Neural progenitor cell (in vitro differentiated cells): Measurements from ENCODE around the gene C16orf46.

Experiments used
- CTCF ChIP-seq: fragments of 200-600 bp; sonication (generic); IDR thresholded peaks from 2 replicates; pipeline ENCODE4 v1.5.1; 2017; ENCODE audit warnings: antibody characterized with exemption, mild to moderate bottlenecking
- EZH2 ChIP-seq: fragments of 200-600 bp; sonication (generic); IDR thresholded peaks from 2 replicates; pipeline ENCODE4 v1.6.1; 2017; ENCODE audit warnings: antibody characterized with exemption, mild to moderate bottlenecking, moderate library complexity
- EZH2phosphoT487 ChIP-seq: fragments of 200-600 bp; sonication (generic); IDR thresholded peaks from 2 replicates; pipeline ENCODE4 v1.6.1; 2017; ENCODE audit warnings: antibody characterized with exemption

GRCh38 chr16:81099958-81100357 lies 22.9 kb upstream of the C16orf46 start:
- TF ChIP-seq CTCF: no peak
- TF ChIP-seq EZH2: no peak
- TF ChIP-seq EZH2phosphoT487: no peak
